PFSK-1 (cell line): ENCODE results near the gene HS2ST1.
A peak's percentile ranks its signal among the peaks of the same experiment; 100 is the strongest.

Source experiments
- FOXP2 ChIP-seq: optimal IDR thresholded peaks from 2 replicates; pipeline ENCODE3; 2011; ENCODE audit warnings: borderline replicate concordance, control low read depth, inconsistent platforms; ENCODE audit not compliant: insufficient read depth; ENCODE audit errors: extremely low read length, extremely low read depth
- POLR2AphosphoS5 ChIP-seq: IDR thresholded peaks from 2 replicates; pipeline ENCODE4 v1.6.1; 2012; ENCODE audit warnings: low read depth, mild to moderate bottlenecking, control low read depth, low read length, moderate library complexity
- SIN3A ChIP-seq: IDR thresholded peaks from 2 replicates; pipeline ENCODE4 v1.6.1; 2012; ENCODE audit warnings: mild to moderate bottlenecking, low read length, moderate library complexity, borderline replicate concordance; ENCODE audit not compliant: insufficient read depth
- TAF1 ChIP-seq: IDR thresholded peaks from 2 replicates; pipeline ENCODE4 v1.6.1; 2012; ENCODE audit warnings: low read length, control low read depth, borderline replicate concordance; ENCODE audit not compliant: insufficient read depth
- TF ChIP-seq, protein P1 (sequence below), 2 experiments: IDR thresholded peaks; 2 replicates each; pipeline versions ENCODE4 v1.6.1 to v1.8.0; 2011 to 2012; ENCODE audit warnings: low read depth in 2 of 2, low read length in 2 of 2, control low read depth in 1 of 2, inconsistent platforms in 1 of 2, mild to moderate bottlenecking in 1 of 2, moderate library complexity in 1 of 2; ENCODE audit not compliant: insufficient read depth in 1 of 2

HS2ST1 gene

DNA sequence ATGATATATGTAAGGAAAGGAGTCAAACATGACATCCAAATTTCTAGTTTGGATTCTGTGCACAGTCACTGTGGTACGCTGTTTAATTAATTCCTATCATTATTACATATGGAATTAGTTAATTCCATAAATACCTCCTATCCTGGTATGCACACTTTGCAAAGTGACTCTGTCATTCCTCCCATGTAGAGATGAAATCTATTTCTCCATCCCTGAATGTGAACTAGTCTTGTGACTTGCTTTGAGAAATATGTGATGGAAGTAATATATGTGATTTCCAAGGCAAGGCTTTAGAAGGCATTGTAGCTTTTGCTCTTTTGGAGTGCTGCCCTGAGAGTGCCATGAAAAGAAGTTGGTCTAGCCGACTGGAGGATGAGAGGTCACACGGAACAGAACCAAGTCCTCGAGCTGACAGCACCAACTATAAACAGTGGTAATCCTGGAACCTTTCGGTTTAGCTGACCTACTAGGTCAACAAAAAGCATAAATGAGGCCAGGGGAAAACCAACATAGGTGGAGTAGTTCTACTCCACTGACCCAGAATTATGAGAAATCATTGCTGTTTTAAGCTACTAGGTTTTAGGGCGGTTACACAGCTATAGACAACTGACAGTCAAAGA lies 2.0 kb upstream of the HS2ST1 start:
- TF ChIP-seq POLR2AphosphoS5 (no peak), SIN3A (no peak), FOXP2 (no peak), TAF1 (no peak)
- TF ChIP-seq, protein P1, sequence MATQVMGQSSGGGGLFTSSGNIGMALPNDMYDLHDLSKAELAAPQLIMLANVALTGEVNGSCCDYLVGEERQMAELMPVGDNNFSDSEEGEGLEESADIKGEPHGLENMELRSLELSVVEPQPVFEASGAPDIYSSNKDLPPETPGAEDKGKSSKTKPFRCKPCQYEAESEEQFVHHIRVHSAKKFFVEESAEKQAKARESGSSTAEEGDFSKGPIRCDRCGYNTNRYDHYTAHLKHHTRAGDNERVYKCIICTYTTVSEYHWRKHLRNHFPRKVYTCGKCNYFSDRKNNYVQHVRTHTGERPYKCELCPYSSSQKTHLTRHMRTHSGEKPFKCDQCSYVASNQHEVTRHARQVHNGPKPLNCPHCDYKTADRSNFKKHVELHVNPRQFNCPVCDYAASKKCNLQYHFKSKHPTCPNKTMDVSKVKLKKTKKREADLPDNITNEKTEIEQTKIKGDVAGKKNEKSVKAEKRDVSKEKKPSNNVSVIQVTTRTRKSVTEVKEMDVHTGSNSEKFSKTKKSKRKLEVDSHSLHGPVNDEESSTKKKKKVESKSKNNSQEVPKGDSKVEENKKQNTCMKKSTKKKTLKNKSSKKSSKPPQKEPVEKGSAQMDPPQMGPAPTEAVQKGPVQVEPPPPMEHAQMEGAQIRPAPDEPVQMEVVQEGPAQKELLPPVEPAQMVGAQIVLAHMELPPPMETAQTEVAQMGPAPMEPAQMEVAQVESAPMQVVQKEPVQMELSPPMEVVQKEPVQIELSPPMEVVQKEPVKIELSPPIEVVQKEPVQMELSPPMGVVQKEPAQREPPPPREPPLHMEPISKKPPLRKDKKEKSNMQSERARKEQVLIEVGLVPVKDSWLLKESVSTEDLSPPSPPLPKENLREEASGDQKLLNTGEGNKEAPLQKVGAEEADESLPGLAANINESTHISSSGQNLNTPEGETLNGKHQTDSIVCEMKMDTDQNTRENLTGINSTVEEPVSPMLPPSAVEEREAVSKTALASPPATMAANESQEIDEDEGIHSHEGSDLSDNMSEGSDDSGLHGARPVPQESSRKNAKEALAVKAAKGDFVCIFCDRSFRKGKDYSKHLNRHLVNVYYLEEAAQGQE (IDR thresholded peaks at IDR 0.05; ENCODE audit: insufficient read depth in 1 of 2, low read depth in 2 of 2, low read length in 2 of 2), result no peak

DNA sequence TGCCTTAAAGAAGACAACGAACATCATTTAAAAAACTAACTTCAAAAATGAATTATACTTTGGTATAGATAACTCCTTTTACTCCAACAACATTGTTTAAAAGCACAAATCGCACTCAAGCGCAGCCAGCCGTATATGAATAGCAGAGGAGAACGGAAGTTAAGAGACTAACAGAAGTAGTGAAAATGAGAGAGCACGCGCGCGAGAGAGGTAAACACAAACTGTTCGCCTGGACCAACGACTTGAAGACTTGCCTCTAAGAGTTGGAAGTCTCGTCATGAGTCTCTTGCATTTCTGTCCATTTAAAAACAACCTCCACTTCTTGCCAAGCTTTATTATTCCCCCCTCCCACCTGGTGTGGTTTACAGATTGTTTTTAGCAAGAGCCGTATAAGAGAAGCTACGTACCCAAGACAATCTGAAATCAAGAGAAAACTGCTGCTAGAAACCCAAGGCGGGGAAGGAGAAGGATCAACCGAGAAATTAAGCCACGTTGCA lies 988 bp upstream of the HS2ST1 start:
- TF ChIP-seq SIN3A, result no peak

DNA sequence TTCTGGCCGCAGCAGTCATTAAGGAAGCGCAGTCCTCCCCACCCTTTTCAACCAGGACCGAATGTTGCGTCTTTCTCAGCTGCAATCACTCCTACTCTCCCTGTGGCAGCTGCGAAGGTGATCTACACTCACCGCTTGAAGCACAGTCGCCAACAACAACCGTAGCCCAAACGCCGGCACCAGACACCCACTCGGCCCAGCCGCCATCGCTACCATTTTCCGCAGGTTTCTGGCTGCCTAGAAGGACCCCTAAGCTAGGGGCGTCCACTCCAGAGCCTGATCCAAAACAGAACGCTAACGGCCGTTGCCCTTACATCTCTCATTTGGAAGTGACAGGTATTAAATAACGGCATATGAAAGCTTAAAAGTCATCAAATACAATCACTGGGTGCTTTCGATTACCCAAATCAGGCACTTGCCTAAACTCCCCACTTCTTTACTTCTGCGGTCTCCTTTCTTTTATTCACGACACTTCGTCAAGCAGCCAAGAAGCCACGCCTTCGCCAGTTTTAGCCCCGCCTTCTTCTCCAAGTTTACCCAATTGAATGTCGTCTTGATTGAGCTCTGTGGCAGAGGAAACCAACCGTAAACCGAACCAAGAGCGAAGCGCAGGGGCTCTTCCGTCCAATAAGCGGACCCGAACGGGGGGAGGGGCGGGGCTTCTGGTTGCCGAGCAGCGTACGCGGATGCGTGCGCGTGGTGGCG lies 387 bp upstream of the HS2ST1 start, which contains the start of gene SELENOF:
TSS of gene SELENOF (minus strand) at position 231 of the 705 bp plus-strand sequence. CDS start at position 216, 15 bp downstream.
- TF ChIP-seq FOXP2 (peak; percentile 34), POLR2AphosphoS5 (peak; percentile 95), TAF1 (peak; percentile 98), SIN3A (0 out of 2 replicates have a peak, but pooled peaks have one; percentile 77)
- TF ChIP-seq, protein P1 (IDR thresholded peaks at IDR 0.05; ENCODE audit: insufficient read depth in 1 of 2, low read depth in 2 of 2, low read length in 2 of 2), result peak in 1 of 2 experiments; percentile 70; a peak in 1 of 4 replicates

DNA sequence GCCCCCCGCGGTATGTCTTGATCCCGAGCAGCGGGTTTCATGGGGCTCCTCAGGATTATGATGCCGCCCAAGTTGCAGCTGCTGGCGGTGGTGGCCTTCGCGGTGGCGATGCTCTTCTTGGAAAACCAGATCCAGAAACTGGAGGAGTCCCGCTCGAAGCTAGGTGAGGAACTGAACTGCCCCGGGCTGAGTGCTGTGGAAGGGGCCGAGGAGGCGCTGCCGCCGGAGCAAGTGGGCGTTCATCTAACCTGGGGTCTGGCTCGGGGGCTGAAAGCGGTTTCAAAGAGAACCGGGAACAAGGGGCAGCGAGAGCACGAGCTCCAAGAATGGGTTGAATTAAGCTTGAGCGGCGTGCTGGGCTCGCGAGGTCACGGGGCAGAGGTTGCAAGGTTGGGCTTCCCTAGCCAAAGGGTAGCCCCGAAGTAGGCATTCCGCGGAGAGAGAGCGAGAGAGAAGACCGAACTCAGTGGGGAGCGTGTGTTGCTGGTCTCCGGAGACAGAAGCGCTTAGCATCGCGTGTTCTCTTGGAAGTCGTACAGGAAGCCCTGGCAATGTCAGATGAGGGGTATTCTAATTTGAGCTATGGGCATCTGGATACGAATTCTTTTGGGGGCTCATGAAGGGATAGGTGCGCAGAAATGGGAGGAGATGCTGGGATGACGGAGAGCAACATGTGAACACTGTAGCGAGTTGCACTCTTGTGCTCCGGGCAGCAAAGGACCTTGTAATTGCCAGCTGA lies 732 bp downstream of the HS2ST1 start:
- TF ChIP-seq SIN3A (peak; percentile 80; the same call in 1 of the 2 replicates), FOXP2 (no peak)

DNA sequence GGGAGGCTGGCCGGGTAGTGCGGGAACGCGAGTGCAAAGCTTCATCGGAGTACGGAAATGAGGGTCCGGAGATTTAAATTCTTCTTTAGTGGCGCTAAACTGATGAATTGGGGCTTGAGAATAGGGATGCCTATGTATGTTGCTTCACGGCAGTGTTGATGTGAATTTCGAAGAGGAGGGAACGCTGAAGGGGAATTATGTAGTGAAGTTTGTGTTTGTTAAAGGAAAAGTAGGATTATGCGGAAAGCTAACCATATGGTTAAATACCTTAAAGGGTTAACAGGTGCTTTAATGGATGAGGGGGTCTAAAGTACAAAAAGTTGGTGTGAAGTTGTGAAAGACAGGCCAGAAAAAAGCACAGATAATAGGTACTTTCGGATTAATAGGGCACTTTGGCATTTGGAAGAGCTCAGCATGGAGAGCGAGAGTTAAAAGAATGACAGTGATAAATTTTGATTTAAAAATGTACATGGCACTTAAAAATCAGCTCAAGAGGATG lies 1.4 kb downstream of the HS2ST1 start:
- TF ChIP-seq, protein P1 (IDR thresholded peaks at IDR 0.05; ENCODE audit: insufficient read depth in 1 of 2, low read depth in 2 of 2, low read length in 2 of 2), result no peak
- no peak for TF ChIP-seq SIN3A
- TF ChIP-seq FOXP2, result no peak
- TF ChIP-seq TAF1, result no peak
- no peak for TF ChIP-seq POLR2AphosphoS5
